Neural cell (in vitro differentiated cells): Measurements from ENCODE around the gene SMAD4. TPM values are rescaled to one million over a fixed set of nuclear protein-coding genes. Genes with fewer than 3 reads are reported as not detected.

Experiments
- H2AFZ ChIP-seq: fragments of 200-600, 300-800 bp; sonication (generic), shearing (Covaris generic); 2 replicates; pipeline ENCODE4 v1.6.0; 2014; ENCODE audit warnings: low read depth, mild to moderate bottlenecking, antibody characterized with exemption, low read length, moderate library complexity
- H3F3A ChIP-seq: fragments of 200-600 bp; shearing (Covaris generic); 2 replicates; pipeline ENCODE4 v1.6.1; 2016; ENCODE audit warnings: mild to moderate bottlenecking, moderate library complexity, mixed read lengths, antibody characterized with exemption, low read length; ENCODE audit not compliant: insufficient read depth, poor library complexity, severe bottlenecking
- H3K27ac ChIP-seq: fragments of 200-600, 300-800 bp; sonication (generic), shearing (Covaris generic); 2 replicates; pipeline ENCODE4 v1.5.1; 2014; ENCODE audit warnings: mild to moderate bottlenecking, low read length, moderate library complexity
- H3K27me3 ChIP-seq: fragments of 300-800, 200-600 bp; sonication (generic), shearing (Covaris generic); 2 replicates; pipeline ENCODE4 v1.6.0; 2014; ENCODE audit warnings: mild to moderate bottlenecking, low read depth, low read length, moderate library complexity; ENCODE audit not compliant: insufficient read depth
- H3K36me3 ChIP-seq: fragments of 300-800, 200-600 bp; sonication (generic), shearing (Covaris generic); 2 replicates; pipeline ENCODE4 v1.5.1; 2014; ENCODE audit warnings: mild to moderate bottlenecking, antibody characterized with exemption, low read length, moderate library complexity; ENCODE audit not compliant: insufficient read depth
- H3K4me2 ChIP-seq: fragments of 300-800, 200-600 bp; sonication (generic), shearing (Covaris generic); 2 replicates; pipeline ENCODE4 v1.6.0; 2014; ENCODE audit warnings: mild to moderate bottlenecking, low read length
- H3K4me3 ChIP-seq: fragments of 300-800, 200-600 bp; sonication (generic), shearing (Covaris generic); 2 replicates; pipeline ENCODE4 v1.5.1; 2014; ENCODE audit warnings: mild to moderate bottlenecking, low read length, moderate library complexity
- H3K79me2 ChIP-seq: fragments of 200-600 bp; shearing (Covaris generic); replicated peaks from 2 replicates; pipeline ENCODE4 v1.6.0; 2014; ENCODE audit warnings: mild to moderate bottlenecking, low read length, moderate library complexity; ENCODE audit not compliant: insufficient read depth
- H3K9ac ChIP-seq: fragments of 300-800, 200-600 bp; sonication (generic), shearing (Covaris generic); 2 replicates; pipeline ENCODE4 v1.6.1; 2016; ENCODE audit warnings: mild to moderate bottlenecking, low read length, mixed read lengths
- H3K9me2 ChIP-seq: fragments of 200-600 bp; shearing (Covaris generic); 2 replicates; pipeline ENCODE4 v1.6.1; 2016; ENCODE audit warnings: mild to moderate bottlenecking, low read length, mixed read lengths; ENCODE audit not compliant: insufficient read depth
- H3K9me3 ChIP-seq: fragments of 200-600, 300-800 bp; sonication (generic), shearing (Covaris generic); 2 replicates; pipeline ENCODE4 v1.6.1; 2016; ENCODE audit warnings: mild to moderate bottlenecking, mixed run types, low read length, moderate library complexity, mixed read lengths
- H4K20me1 ChIP-seq: fragments of 200-600 bp; shearing (Covaris generic); 2 replicates; pipeline ENCODE4 v1.6.1; 2016; ENCODE audit warnings: mild to moderate bottlenecking, mixed run types; ENCODE audit not compliant: insufficient read depth
- EP300 ChIP-seq: fragments of 450-650 bp; conservative IDR thresholded peaks from 2 replicates; pipeline ENCODE4 v1.6.1; 2014; ENCODE audit warnings: antibody characterized with exemption, mild to moderate bottlenecking, moderate library complexity; ENCODE audit not compliant: poor library complexity, severe bottlenecking
- EZH2 ChIP-seq: fragments of 200-600, 300-800 bp; shearing (Covaris generic), sonication (generic); IDR thresholded peaks from 2 replicates; pipeline ENCODE4 v1.6.1; 2014; ENCODE audit warnings: antibody characterized with exemption, low read length, borderline replicate concordance, mild to moderate bottlenecking; ENCODE audit not compliant: insufficient read depth, poor library complexity, severe bottlenecking
- MXI1 ChIP-seq: fragments of 450-650 bp; conservative IDR thresholded peaks from 2 replicates; pipeline ENCODE4 v1.6.1; 2014; ENCODE audit warnings: antibody characterized with exemption, mild to moderate bottlenecking; ENCODE audit not compliant: poor library complexity, severe bottlenecking
- POLR2AphosphoS5 ChIP-seq: IDR thresholded peaks from 2 replicates; pipeline ENCODE4 v1.6.1; 2012
- RAD21 ChIP-seq: fragments of 450-650 bp; conservative IDR thresholded peaks from 2 replicates; pipeline ENCODE4 v1.6.1; 2014; ENCODE audit warnings: antibody characterized with exemption, mild to moderate bottlenecking, moderate library complexity
- SMC3 ChIP-seq: fragments of 450-650 bp; conservative IDR thresholded peaks from 2 replicates; pipeline ENCODE4 v1.6.1; 2014; ENCODE audit warnings: antibody characterized with exemption, mild to moderate bottlenecking, moderate library complexity; ENCODE audit not compliant: poor library complexity
- TAF1 ChIP-seq: IDR thresholded peaks from 2 replicates; pipeline ENCODE4 v1.6.1; 2012; ENCODE audit warnings: low read depth
- polyA plus RNA-seq: library from polyadenylated mRNA; depleted of rRNA; stranded (reverse); fragments of >200 nt; gene quantifications from 2 replicates; pipeline ENCODE4 v1.2.3, GENCODE V29; 2014
- TF ChIP-seq, protein P1 (sequence below): IDR thresholded peaks from 2 replicates; pipeline ENCODE4 v1.6.1; 2012; ENCODE audit warnings: borderline replicate concordance
- TF ChIP-seq, protein P2 (sequence below): fragments of 450-650 bp; IDR thresholded peaks from 2 replicates; pipeline ENCODE4 v1.5.1; 2014; ENCODE audit warnings: antibody characterized with exemption, mild to moderate bottlenecking, moderate library complexity; ENCODE audit not compliant: poor library complexity, severe bottlenecking

Gene SMAD4
- polyA plus RNA-seq, 1 donor from 2014 or later = 40.2 TPM

GRCh38 chr18:51011709-51012108 lies 18.3 kb upstream of the SMAD4 start:
- Histone ChIP-seq H3K4me3 (no peak overlapping the region), H3K27ac (no peak overlapping the region), H3K9me2 (no peaks in the 10 kb centered on the region), H3F3A (no peaks in the 10 kb centered on the region), H3K9ac (no peak overlapping the region), H3K4me2 (no peak overlapping the region), H3K79me2 (no peaks in the 10 kb centered on the region), H3K27me3 (no peaks in the 10 kb centered on the region), H3K36me3 (no peaks in the 10 kb centered on the region), H3K9me3 (no peaks in the 10 kb centered on the region), H2AFZ (no peak overlapping the region), H4K20me1 (no peaks in the 10 kb centered on the region)
- TF ChIP-seq MXI1 (no peak), TAF1 (no peak), RAD21 (no peak), EP300 (no peak), SMC3 (no peak), POLR2AphosphoS5 (no peak), EZH2 (no peak)
- TF ChIP-seq, protein P1, sequence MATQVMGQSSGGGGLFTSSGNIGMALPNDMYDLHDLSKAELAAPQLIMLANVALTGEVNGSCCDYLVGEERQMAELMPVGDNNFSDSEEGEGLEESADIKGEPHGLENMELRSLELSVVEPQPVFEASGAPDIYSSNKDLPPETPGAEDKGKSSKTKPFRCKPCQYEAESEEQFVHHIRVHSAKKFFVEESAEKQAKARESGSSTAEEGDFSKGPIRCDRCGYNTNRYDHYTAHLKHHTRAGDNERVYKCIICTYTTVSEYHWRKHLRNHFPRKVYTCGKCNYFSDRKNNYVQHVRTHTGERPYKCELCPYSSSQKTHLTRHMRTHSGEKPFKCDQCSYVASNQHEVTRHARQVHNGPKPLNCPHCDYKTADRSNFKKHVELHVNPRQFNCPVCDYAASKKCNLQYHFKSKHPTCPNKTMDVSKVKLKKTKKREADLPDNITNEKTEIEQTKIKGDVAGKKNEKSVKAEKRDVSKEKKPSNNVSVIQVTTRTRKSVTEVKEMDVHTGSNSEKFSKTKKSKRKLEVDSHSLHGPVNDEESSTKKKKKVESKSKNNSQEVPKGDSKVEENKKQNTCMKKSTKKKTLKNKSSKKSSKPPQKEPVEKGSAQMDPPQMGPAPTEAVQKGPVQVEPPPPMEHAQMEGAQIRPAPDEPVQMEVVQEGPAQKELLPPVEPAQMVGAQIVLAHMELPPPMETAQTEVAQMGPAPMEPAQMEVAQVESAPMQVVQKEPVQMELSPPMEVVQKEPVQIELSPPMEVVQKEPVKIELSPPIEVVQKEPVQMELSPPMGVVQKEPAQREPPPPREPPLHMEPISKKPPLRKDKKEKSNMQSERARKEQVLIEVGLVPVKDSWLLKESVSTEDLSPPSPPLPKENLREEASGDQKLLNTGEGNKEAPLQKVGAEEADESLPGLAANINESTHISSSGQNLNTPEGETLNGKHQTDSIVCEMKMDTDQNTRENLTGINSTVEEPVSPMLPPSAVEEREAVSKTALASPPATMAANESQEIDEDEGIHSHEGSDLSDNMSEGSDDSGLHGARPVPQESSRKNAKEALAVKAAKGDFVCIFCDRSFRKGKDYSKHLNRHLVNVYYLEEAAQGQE = no peak
- TF ChIP-seq, protein P2, sequence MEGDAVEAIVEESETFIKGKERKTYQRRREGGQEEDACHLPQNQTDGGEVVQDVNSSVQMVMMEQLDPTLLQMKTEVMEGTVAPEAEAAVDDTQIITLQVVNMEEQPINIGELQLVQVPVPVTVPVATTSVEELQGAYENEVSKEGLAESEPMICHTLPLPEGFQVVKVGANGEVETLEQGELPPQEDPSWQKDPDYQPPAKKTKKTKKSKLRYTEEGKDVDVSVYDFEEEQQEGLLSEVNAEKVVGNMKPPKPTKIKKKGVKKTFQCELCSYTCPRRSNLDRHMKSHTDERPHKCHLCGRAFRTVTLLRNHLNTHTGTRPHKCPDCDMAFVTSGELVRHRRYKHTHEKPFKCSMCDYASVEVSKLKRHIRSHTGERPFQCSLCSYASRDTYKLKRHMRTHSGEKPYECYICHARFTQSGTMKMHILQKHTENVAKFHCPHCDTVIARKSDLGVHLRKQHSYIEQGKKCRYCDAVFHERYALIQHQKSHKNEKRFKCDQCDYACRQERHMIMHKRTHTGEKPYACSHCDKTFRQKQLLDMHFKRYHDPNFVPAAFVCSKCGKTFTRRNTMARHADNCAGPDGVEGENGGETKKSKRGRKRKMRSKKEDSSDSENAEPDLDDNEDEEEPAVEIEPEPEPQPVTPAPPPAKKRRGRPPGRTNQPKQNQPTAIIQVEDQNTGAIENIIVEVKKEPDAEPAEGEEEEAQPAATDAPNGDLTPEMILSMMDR = no peak

DNA sequence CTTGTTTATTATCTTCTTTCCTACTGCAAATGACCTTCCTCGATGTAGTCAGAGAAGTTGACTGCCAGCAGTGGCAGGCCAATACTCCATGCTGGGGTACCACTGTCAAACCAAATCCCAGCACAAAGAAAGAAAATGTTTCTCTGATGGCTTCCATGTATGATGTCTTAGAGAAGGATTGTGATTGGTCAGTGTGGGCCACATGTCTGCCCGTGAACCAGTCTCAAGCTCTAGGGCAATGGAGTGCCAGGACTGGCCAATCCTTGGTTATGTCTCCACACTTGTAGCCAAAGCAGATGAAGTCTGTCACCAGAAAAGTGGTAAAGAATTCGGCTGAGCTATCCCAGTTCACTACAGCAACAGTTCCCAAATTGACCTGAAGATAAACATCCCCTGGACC lies 17.6 kb upstream of the SMAD4 start:
- Histone ChIP-seq H3K36me3 (no peaks in the 10 kb centered on the region), H3K9ac (no peak overlapping the region), H3K27me3 (no peaks in the 10 kb centered on the region), H3K4me2 (no peak overlapping the region), H3K79me2 (no peaks in the 10 kb centered on the region), H3K4me3 (no peak overlapping the region), H4K20me1 (no peaks in the 10 kb centered on the region), H3K27ac (no peak overlapping the region), H3F3A (no peaks in the 10 kb centered on the region), H2AFZ (no peak overlapping the region), H3K9me2 (no peaks in the 10 kb centered on the region), H3K9me3 (no peaks in the 10 kb centered on the region)
- TF ChIP-seq EZH2 (no peak), TAF1 (no peak), SMC3 (no peak), POLR2AphosphoS5 (no peak), MXI1 (no peak), RAD21 (no peak), EP300 (no peak)
- TF ChIP-seq, protein P2 = no peak
- TF ChIP-seq, protein P1 = no peak
